ENCODE data around the gene FMO5.
"Not testable (repeated sequence)": the region's sequence is repeated elsewhere in the genome, so short reads cannot be mapped to it uniquely, and the experiment has no call there.

Gene FMO5

DNA sequence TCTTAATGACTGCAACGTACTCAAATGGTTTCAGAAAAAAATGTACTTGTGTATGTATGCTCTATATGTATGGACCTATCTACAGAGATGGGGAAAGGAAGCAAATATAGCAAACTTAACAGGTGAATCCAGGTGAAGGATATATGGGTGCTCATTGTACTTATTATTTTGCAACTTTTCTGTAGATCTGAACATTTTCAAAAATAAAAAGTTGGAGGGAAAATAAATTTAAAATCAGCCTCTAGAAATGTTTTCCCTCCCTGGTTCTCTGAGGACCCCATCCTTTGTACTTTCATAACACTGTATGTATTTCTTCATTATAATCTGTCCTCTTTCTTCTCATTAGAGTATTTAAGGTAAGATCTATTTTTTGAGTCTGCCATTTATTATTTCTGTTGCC, 17.9 kb downstream of the FMO5 start:
- no peak for DNase-seq (ENCODE audit: low read depth)

- DNase-seq (ENCODE audit: low read depth), result no peak
Observed at GRCh38 chr1:147204080-147204479, 21.1 kb downstream of the FMO5 start.

DNA sequence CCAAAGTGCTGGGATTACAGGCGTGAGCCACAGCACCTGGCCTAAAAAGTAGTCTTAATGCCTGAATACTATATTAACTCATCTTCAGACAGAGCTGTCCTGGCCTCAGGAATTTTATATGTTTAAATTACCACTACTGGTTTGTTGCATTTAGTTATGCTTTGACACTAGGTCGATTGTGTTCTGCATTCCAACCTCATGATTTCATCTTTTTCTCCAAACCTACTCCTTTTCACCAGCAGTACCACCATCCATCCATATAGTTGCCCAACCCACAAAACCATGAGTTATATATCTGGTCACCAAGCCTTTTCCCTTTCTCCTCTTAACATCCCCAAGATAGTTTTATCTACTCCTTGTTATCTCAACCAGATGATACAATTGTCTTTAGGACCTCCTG, 22.6 kb downstream of the FMO5 start:
- no peak for DNase-seq (ENCODE audit: low read depth)

DNA sequence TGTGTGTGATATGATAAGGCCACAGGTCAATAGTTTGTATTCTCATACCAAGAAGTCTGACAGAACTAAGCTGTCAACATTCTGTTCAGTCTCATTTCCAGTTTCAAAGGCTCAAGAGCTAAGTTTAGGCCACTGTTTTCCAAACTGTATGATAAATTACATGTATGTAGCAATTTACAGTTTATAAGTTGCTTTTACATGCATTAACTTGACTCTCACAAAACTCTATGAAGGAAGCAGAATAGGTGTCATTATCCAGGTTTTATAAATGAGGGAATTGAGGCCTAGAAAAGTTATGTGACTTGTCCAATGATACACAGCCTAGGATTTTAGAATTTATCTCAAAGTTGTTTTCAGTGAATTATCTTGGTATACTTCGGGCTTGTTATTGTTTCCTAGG, 23.4 kb downstream of the FMO5 start:
- no peak for DNase-seq (ENCODE audit: low read depth)

GRCh38 chr1:147201276-147201675, 23.9 kb downstream of the FMO5 start:
- DNase-seq (ENCODE audit: low read depth), result no peak

- DNase-seq (ENCODE audit: low read depth), result not testable (repeated sequence)
Observed at GRCh38 chr1:147197324-147197723, 27.8 kb downstream of the FMO5 start.

DNA sequence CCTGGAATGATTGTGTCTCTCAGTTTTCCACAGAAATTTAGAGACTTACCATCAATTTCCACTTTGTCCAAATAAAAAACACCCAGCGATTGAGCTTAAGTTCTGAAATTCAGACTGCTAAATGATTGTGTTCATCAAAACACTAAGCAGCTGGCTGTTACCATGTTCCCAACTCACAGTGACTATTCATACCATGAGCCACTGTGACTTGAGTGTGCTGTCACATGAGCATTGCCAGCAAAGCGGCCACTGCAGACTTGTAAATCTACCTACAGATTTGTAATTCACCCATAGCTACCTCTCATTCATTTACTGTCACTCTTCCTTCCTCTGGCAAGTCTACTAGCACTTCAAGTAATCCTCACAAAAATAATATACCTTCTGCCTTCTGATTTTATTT, 35.6 kb downstream of the FMO5 start:
- no peak for DNase-seq (ENCODE audit: low read depth)

DNA sequence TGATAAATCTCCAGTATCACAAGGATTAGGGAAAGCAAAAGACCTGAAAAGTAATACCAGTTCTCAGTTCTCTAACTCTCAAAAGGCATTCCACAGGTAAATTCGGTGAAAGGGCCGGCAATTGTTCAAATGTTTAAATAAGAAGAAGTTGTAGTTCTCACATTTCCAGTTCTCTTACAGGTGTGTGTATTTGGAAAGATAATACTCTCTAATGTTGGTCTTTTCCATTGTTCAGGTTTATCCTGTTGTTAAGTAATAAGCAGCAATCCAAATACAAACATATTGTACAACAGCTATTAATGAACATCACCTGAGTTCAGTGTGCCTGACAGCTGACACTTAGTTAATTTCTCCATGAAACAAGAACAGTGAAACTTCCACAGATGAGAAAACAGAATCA, 39.7 kb downstream of the FMO5 start:
- no peak for DNase-seq (ENCODE audit: low read depth)

- DNase-seq (ENCODE audit: low read depth), result no peak
Observed at GRCh38 chr1:147177611-147178380, 47.3 kb downstream of the FMO5 start.

DNA sequence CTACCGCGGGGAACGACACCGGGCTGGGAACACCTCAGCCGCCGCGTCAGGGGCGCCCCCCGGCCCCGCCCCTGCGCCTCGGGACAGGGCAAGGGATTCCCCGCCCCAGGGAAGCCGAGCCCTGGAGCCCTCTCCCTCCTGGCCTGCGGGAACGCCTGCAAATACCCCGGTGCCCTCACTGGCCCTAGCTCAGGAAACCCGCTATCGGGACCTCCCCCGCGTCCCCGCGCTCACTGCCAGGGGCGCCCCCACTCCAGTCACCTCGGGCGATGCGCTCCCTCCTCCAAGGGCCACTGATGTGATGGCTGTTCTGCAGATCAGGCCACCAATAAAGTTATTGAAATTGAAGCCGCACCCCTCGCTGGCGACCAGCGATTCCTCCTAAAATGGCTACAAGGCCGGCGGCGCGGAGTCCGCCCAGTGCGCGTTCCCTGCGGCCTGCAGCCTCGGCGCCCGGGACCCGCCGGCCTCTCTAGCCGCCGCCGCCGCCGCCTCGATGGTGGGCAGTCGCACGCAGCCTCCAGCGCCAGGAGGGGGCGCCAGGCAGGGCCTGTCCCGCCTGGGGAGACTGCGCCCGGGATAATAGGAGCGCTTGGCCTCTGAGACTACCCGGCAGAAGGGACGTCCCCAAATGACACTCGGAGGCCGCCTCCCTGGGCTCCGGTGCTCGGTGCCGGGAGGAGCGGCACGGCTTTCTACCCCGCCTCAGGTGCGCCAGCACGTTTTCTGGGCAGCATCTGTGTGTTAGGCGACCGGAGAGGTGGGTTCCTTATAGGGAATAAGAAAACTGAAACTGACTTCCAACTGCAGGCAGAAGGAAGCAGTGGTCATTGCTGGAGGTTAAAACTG, 52.7 kb downstream of the FMO5 start, which contains the start of gene PRKAB2:
Gene PRKAB2, minus strand, starts transcription at position 303 of the 849 bp plus-strand sequence. CDS start 326 bp downstream, outside the sequence.
- DNase-seq (ENCODE audit: low read depth), result peak; percentile 78

DNA sequence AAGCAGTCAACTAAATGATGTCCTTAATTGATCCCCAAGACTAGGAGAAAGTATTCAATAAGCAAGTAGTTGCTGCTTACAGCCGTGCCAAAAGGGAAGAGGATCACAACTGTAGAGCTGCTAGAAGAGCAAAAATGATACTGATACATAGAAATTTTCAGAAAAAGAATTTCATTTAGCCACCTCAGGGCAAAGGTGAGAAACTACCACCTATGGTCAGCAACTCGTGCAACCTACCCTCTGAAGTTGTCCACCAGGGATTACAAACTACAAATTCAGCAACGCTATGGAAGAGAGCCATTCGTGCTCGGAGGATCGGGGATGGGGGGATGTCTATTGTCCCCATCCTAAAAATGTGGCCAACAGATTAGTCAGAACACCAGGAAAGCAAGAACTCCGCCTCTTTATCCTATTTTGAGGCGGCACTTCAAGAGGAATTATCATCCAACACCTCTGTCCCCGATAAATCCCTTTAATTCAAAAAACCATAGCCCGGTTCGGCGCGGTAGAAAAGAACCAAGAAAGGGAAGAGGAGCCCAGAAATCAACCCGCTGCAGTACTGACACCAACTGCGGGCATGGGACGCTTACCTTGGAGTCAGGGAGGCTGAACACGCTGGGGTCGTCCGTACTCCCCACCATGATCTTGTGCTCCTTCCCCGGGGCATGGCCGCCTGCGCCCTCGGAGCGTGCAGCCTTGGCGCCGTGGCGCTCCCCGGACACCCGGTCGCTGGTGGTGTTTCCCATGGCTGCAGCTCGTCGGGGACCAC, 53.6 kb downstream of the FMO5 start:
- no peak for DNase-seq (ENCODE audit: low read depth)

GRCh38 chr1:147169840-147170674, 55.1 kb downstream of the FMO5 start:
- no peak for DNase-seq (ENCODE audit: low read depth)

- DNase-seq (ENCODE audit: low read depth), result no peak
Observed at GRCh38 chr1:147169171-147169570, 56.0 kb downstream of the FMO5 start.

DNA sequence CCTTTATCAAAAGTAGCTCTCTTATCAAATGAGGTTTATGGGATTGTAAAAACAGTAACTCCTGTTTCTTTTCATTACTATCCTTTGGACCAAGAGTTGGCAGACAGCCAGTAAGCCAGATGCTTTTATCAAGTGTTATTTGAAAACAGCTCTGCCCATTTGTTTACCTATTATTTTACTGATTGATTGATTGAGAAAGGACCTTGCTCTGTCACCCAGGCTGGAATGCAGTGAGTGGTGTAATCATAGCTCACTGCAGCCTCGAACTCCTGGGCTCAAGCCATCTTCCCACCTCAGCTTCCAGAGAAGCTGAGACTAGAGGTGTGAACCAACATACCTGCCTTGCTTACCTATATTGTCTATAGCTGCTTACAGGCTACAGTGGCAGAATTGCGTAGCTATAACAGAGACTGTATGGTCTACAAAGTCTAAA, 56.5 kb downstream of the FMO5 start:
- DNase-seq (ENCODE audit: low read depth), result no peak

DNA sequence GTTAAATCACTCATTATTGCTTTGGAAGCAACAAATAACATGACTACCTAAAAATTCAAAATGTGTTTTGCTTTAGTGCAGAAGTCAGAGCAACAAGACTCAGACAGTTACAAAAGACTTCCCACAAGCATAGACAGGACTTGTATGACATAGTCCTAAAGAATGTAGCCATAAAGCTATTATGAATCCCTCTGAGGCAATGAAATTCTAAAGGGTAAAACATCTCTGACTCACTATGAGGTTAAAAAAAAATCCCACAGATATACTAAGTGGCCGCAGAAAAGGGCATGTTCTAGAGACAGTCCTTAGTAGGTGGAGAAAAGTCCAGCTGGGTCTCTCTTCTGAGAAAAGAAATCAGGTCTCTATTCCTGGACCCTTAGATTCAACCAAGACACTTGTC, 57.8 kb downstream of the FMO5 start:
- DNase-seq (ENCODE audit: low read depth), result no peak

DNA sequence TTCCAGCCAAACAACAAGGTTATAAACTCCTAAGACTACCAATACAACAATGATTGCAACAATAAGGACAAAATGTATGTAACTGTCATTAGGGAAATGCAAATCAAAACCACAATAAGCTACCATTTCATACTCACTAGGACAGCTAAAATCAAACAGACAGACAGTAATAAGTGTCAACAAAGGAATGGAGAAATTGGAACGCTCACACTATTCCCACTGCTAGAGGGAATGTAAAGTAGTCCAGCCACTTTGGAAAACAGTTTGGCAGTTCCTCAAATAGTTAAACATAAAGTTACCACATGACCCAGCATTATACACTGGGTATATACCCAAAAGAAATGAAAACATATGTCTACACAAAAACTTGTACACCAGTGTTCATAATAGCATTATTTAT, 62.1 kb downstream of the FMO5 start:
- no peak for DNase-seq (ENCODE audit: low read depth)

DNA sequence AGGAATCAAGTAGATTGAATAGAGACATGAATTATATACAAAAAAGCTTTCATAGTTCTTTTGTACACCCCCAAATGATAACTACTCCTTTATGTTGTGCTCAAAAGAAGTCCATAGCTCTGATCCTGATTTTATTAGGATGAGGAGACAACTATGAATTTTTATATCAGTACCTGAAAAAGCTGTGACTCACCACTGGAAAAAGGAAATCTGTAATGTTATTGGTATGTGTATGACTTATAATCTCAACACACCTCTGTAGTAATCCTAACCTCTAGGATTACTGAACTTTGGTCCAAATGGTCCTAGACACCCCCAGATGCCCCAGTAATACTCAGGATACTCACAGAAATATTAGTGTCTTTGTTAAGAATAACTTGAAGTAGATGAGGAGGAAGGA, 63.0 kb downstream of the FMO5 start:
- DNase-seq (ENCODE audit: low read depth), result no peak

- DNase-seq (ENCODE audit: low read depth), result not testable (repeated sequence)
Observed at GRCh38 chr1:147157116-147157515, 68.0 kb downstream of the FMO5 start.

GRCh38 chr1:147156642-147157041, 68.5 kb downstream of the FMO5 start:
- no peak for DNase-seq (ENCODE audit: low read depth)

DNA sequence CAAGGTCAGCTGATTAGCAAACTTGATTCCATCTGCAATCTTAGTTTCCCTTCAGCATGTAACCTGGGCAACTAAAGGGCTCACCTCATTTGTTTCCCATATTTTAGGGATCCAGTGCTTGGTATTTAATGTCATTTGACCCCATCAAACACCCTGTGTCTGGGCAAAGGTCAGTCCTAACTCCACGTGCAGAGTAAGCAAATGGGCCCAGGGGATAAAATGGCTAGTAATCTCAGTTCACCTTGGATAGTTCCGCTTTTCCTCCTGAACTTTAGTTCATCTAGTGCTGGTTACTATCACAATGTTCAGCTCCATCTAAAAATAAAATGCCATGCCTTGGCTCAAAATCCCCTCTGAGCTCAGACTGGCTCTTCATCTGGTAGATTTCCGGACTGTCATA, 72.4 kb downstream of the FMO5 start:
- DNase-seq (ENCODE audit: low read depth), result no peak

- DNase-seq (ENCODE audit: low read depth), result no peak
Observed at GRCh38 chr1:147151244-147151643, 73.9 kb downstream of the FMO5 start.

- DNase-seq (ENCODE audit: low read depth), result no peak
Observed at GRCh38 chr1:147142886-147143285, 82.3 kb downstream of the FMO5 start.

Data from activated gamma-delta T cell treated with anti-CD3 and anti-CD28 coated beads, Interleukin-2, amount 50 U/mL, for 16 hours (primary cell).